Trophoblast cell (in vitro differentiated cells and primary cell): Measurements from ENCODE around the gene TRPM5.

Source experiments
- DNase-seq, 2 donors: peaks; one replicate each; pipeline ENCODE4 v3.0.0-alpha.2; 2016
- H2AFZ ChIP-seq: 2 replicates; pipeline ENCODE4 v1.6.1; 2013; ENCODE audit warnings: low read length, moderate library complexity, mild to moderate bottlenecking; ENCODE audit not compliant: insufficient read depth, poor library complexity
- H2AK5ac ChIP-seq: 2 replicates; pipeline ENCODE4 v1.6.1; 2013; ENCODE audit warnings: mild to moderate bottlenecking, low read length
- H2BK120ac ChIP-seq: 2 replicates; pipeline ENCODE4 v1.6.1; 2013; ENCODE audit warnings: low read length, mild to moderate bottlenecking, moderate library complexity; ENCODE audit not compliant: insufficient read depth, poor library complexity
- H2BK12ac ChIP-seq: 2 replicates; pipeline ENCODE4 v1.6.1; 2013; ENCODE audit warnings: mild to moderate bottlenecking, low read length, moderate library complexity
- H2BK5ac ChIP-seq: 2 replicates; pipeline ENCODE4 v1.6.1; 2013; ENCODE audit warnings: low read length, low read depth, moderate library complexity, mild to moderate bottlenecking; ENCODE audit not compliant: poor library complexity
- H3K14ac ChIP-seq: 2 replicates; pipeline ENCODE4 v1.6.1; 2013; ENCODE audit warnings: mild to moderate bottlenecking, low read length
- H3K18ac ChIP-seq: 2 replicates; pipeline ENCODE4 v1.6.1; 2013; ENCODE audit warnings: mild to moderate bottlenecking, low read length
- H3K23ac ChIP-seq: 2 replicates; pipeline ENCODE4 v1.6.1; 2013; ENCODE audit warnings: low read length
- H3K27ac ChIP-seq: 2 replicates; pipeline ENCODE4 v1.5.1; 2013; ENCODE audit warnings: low read depth, mild to moderate bottlenecking, inconsistent platforms, low read length, moderate library complexity
- H3K27me3 ChIP-seq: 2 replicates; pipeline ENCODE4 v1.6.1; 2013; ENCODE audit warnings: inconsistent platforms, mild to moderate bottlenecking, low read length, moderate library complexity; ENCODE audit not compliant: insufficient read depth
- H3K36me3 ChIP-seq, 2 experiments: 1 replicate in 1 of 2; 2 replicates in 1 of 2; pipeline ENCODE4 v1.6.1; 2013; ENCODE audit warnings: low read length in 2 of 2, mild to moderate bottlenecking in 2 of 2, moderate library complexity in 1 of 2; ENCODE audit not compliant: insufficient read depth in 2 of 2, control insufficient read depth in 1 of 2
- H3K4ac ChIP-seq: 2 replicates; pipeline ENCODE4 v1.6.1; 2013; ENCODE audit warnings: low read depth, mild to moderate bottlenecking, low read length, moderate library complexity
- H3K4me1 ChIP-seq, 2 experiments: 1 replicate in 1 of 2; 2 replicates in 1 of 2; pipeline ENCODE4 v1.6.1; 2013; ENCODE audit warnings: low read length in 2 of 2, mild to moderate bottlenecking in 2 of 2, moderate library complexity in 1 of 2; ENCODE audit not compliant: insufficient read depth in 2 of 2, control insufficient read depth in 1 of 2
- H3K4me2 ChIP-seq: 2 replicates; pipeline ENCODE4 v1.6.1; 2013; ENCODE audit warnings: inconsistent platforms, mild to moderate bottlenecking, low read length, moderate library complexity
- H3K4me3 ChIP-seq: 2 replicates; pipeline ENCODE4 v1.5.1; 2013; ENCODE audit warnings: mild to moderate bottlenecking, low read depth, low read length, inconsistent platforms
- H3K79me1 ChIP-seq: one replicate; pipeline ENCODE4 v1.6.1; 2013; ENCODE audit warnings: low read length
- H3K79me2 ChIP-seq: 2 replicates; pipeline ENCODE4 v1.6.1; 2013; ENCODE audit warnings: low read length, mild to moderate bottlenecking; ENCODE audit not compliant: control insufficient read depth, insufficient read depth, poor library complexity
- H3K9ac ChIP-seq: 2 replicates; pipeline ENCODE4 v1.6.1; 2013; ENCODE audit warnings: mild to moderate bottlenecking, low read length
- H3K9me3 ChIP-seq: 2 replicates; pipeline ENCODE4 v1.6.1; 2013; ENCODE audit warnings: low read depth, mild to moderate bottlenecking, control low read depth, inconsistent platforms, low read length; ENCODE audit not compliant: insufficient read depth
- H4K12ac ChIP-seq: 2 replicates; pipeline ENCODE4 v1.6.1; 2013; ENCODE audit warnings: low read depth, mild to moderate bottlenecking, low read length, moderate library complexity
- H4K8ac ChIP-seq: 2 replicates; pipeline ENCODE4 v1.6.1; 2013; ENCODE audit warnings: low read depth, mild to moderate bottlenecking, low read length, moderate library complexity
- H4K91ac ChIP-seq: one replicate; pipeline ENCODE4 v1.6.1; 2013; ENCODE audit warnings: low read depth, mild to moderate bottlenecking, low read length, moderate library complexity
- WGBS: extraction: QIAGEN DNeasy Blood & Tissue Kit; methylation state at CpG from one replicate; pipeline ENCODE4 v1.1.7; 2013; ENCODE audit warnings: missing lambda C conversion rate; ENCODE audit not compliant: insufficient read length, insufficient coverage; ENCODE audit errors: extremely low coverage; 5-methylcytosine and 5-hydroxymethylcytosine counted together

Gene TRPM5

GRCh38 chr11:2400762-2401435 is 43.4 kb downstream of the TRPM5 start:
- DNase-seq = no peak

GRCh38 chr11:2400069-2400761 is 44.1 kb downstream of the TRPM5 start, which contains the start of gene TSSC4:
TSSC4 (plus strand) TSS chr11:2400750; CDS start chr11:2402634, 1,884 bp downstream.
- Histone ChIP-seq H3K36me3 (peaks cover 44 to 49% of the 10 kb centered on the region in 2 experiments), H2AFZ (peak within 1 kb of the TSS; percentile 64), H3K14ac (peak within 1 kb of the TSS; percentile 92), H4K8ac (peak within 1 kb of the TSS; percentile 98), H3K18ac (peak within 1 kb of the TSS; percentile 79), H2BK5ac (peak within 1 kb of the TSS; percentile 52), H2AK5ac (peak within 1 kb of the TSS; percentile 98), H4K91ac (peak within 1 kb of the TSS; percentile 94), H3K23ac (no peak within 1 kb of the TSS), H3K4me2 (peak within 1 kb of the TSS; percentile 94), H3K27me3 (no peaks in the 10 kb centered on the region), H3K9ac (peak within 1 kb of the TSS; percentile 100), H3K27ac (peak within 1 kb of the TSS; percentile 45), H3K4me1 (peaks cover 12 to 16% of the 10 kb centered on the region in 2 experiments), H2BK120ac (peak within 1 kb of the TSS; percentile 86), H3K4ac (peak within 1 kb of the TSS; percentile 96), H3K4me3 (peak within 1 kb of the TSS; percentile 96), H4K12ac (peak within 1 kb of the TSS; percentile 78), H3K79me2 (peaks cover 10% of the 10 kb centered on the region), H2BK12ac (no peak within 1 kb of the TSS), H3K79me1 (peaks cover 11% of the 10 kb centered on the region), H3K9me3 (no peaks in the 10 kb centered on the region)
- DNase-seq = peak; percentile 100
- no CpG with 5 or more reads among the region's 66 CpGs for WGBS

More at GRCh38 chr11:2400762-2401435, 43.4 kb downstream of the TRPM5 start:
- H2BK12ac ChIP-seq = no peak overlapping the region
- H3K23ac ChIP-seq = no peak overlapping the region
- peak overlapping the region; percentile 52 for H2BK5ac ChIP-seq
- H3K36me3 ChIP-seq = peaks cover 38 to 42% of the 10 kb centered on the region in 2 experiments
- H3K9me3 ChIP-seq = no peaks in the 10 kb centered on the region
- no CpG with 5 or more reads among the region's 55 CpGs for WGBS
- H3K79me1 ChIP-seq = peaks cover 11% of the 10 kb centered on the region
- H3K79me2 ChIP-seq = peaks cover 10% of the 10 kb centered on the region
- H2AK5ac ChIP-seq = peak overlapping the region; percentile 98
- peak overlapping the region; percentile 76 for H4K12ac ChIP-seq
- H4K8ac ChIP-seq = peak overlapping the region; percentile 96
- H3K18ac ChIP-seq = peak overlapping the region; percentile 51
- H3K4me3 ChIP-seq = peak overlapping the region; percentile 96
- H3K14ac ChIP-seq = peak overlapping the region; percentile 92
- H3K4me2 ChIP-seq = peak overlapping the region; percentile 94
- no peaks in the 10 kb centered on the region for H3K27me3 ChIP-seq
- peak overlapping the region; percentile 86 for H2BK120ac ChIP-seq
- H4K91ac ChIP-seq = peak overlapping the region; percentile 94
- H3K9ac ChIP-seq = peak overlapping the region; percentile 100
- peaks cover 12 to 16% of the 10 kb centered on the region in 2 experiments for H3K4me1 ChIP-seq
- peak overlapping the region; percentile 30 for H3K27ac ChIP-seq
- H3K4ac ChIP-seq = peak overlapping the region; percentile 96
- peak overlapping the region; percentile 42 for H2AFZ ChIP-seq

- H3K14ac ChIP-seq = peak overlapping the region; percentile 81
- DNase-seq = peak; percentile 4 to 37
Measured at GRCh38 chr11:2399488-2400068, 44.7 kb downstream of the TRPM5 start.

GRCh38 chr11:2398664-2399355 is 45.5 kb downstream of the TRPM5 start:
- Histone ChIP-seq H3K4ac (no peak overlapping the region), H4K12ac (no peak overlapping the region), H3K23ac (no peak overlapping the region), H2AFZ (no peak overlapping the region), H4K91ac (no peak overlapping the region), H2BK120ac (no peak overlapping the region), H3K18ac (no peak overlapping the region), H3K79me2 (peaks cover 10% of the 10 kb centered on the region), H2BK12ac (no peak overlapping the region), H3K79me1 (peaks cover 11% of the 10 kb centered on the region), H3K9ac (no peak overlapping the region), H3K36me3 (peaks cover 54 to 58% of the 10 kb centered on the region in 2 experiments), H3K4me3 (no peak overlapping the region), H3K14ac (no peak overlapping the region), H3K4me2 (peak overlapping the region; percentile 77), H3K9me3 (no peaks in the 10 kb centered on the region), H2AK5ac (no peak overlapping the region), H2BK5ac (no peak overlapping the region), H3K4me1 (peaks cover 12 to 16% of the 10 kb centered on the region in 2 experiments), H3K27me3 (no peaks in the 10 kb centered on the region), H4K8ac (peak overlapping the region; percentile 17), H3K27ac (no peak overlapping the region)
- DNase-seq = no peak
- WGBS = no CpG with 5 or more reads among the region's 7 CpGs

More at GRCh38 chr11:2399488-2400068, 44.7 kb downstream of the TRPM5 start:
- peak overlapping the region; percentile 80 for H3K4me3 ChIP-seq
- H2BK120ac ChIP-seq = peak overlapping the region; percentile 16
- peaks cover 11% of the 10 kb centered on the region for H3K79me1 ChIP-seq
- H2BK12ac ChIP-seq = no peak overlapping the region
- H3K4me1 ChIP-seq = peaks cover 12 to 16% of the 10 kb centered on the region in 2 experiments
- no peaks in the 10 kb centered on the region for H3K27me3 ChIP-seq
- H3K79me2 ChIP-seq = peaks cover 10% of the 10 kb centered on the region
- H3K4me2 ChIP-seq = peak overlapping the region; percentile 77
- H3K36me3 ChIP-seq = peaks cover 49 to 54% of the 10 kb centered on the region in 2 experiments
- H2AFZ ChIP-seq = peak overlapping the region; percentile 64
- peak overlapping the region; percentile 77 for H3K9ac ChIP-seq
- H2AK5ac ChIP-seq = peak overlapping the region; percentile 51
- no peak overlapping the region for H3K23ac ChIP-seq
- no CpG with 5 or more reads among the region's 23 CpGs for WGBS
- peak overlapping the region; percentile 87 for H4K91ac ChIP-seq
- peak overlapping the region; percentile 52 for H2BK5ac ChIP-seq
- no peaks in the 10 kb centered on the region for H3K9me3 ChIP-seq
- H3K27ac ChIP-seq = peak overlapping the region; percentile 45
- H4K8ac ChIP-seq = peak overlapping the region; percentile 98
- peak overlapping the region; percentile 78 for H4K12ac ChIP-seq
- H3K18ac ChIP-seq = peak overlapping the region; percentile 79
- H3K4ac ChIP-seq = peak overlapping the region; percentile 3
